Activated CD4-positive, alpha-beta memory T cell treated with anti-CD3 and anti-CD28 coated beads, Interleukin-2, amount 10 ng/mL, durations not matched to agents 7 days and 5 days (primary cell): ENCODE measurements around the gene ITGA11. TPM values are rescaled to one million over a fixed set of nuclear protein-coding genes. Genes with fewer than 3 reads are reported as not detected.

Experiments
- CTCF ChIA-PET: fragments of 350-600 bp; sonication (Branson Sonifier 250); formaldehyde crosslinking; loops from one replicate; lab custom pipeline; 2021; ENCODE audit warnings: antibody characterized with exemption, inconsistent platforms; lab: Charles Lee
- POLR2A ChIA-PET: fragments of 350-600 bp; sonication (Branson Sonifier 250); formaldehyde crosslinking; loops from one replicate; lab custom pipeline; 2021; ENCODE audit warnings: antibody characterized with exemption; lab: Charles Lee
- DNase-seq: peaks from one replicate; pipeline ENCODE4 v3.0.0-alpha.2; 2020
- H3K27ac Mint-ChIP-seq: one replicate; pipeline ENCODE4 v1.8.0; 2021; ENCODE audit warnings: mild to moderate bottlenecking, mixed read lengths
- H3K27me3 Mint-ChIP-seq: one replicate; pipeline ENCODE4 v1.8.0; 2021; ENCODE audit warnings: mixed read lengths
- H3K36me3 Mint-ChIP-seq: one replicate; pipeline ENCODE4 v1.8.0; 2021; ENCODE audit warnings: low read depth, mixed read lengths
- H3K4me1 Mint-ChIP-seq: one replicate; pipeline ENCODE4 v1.8.0; 2021; ENCODE audit warnings: mixed read lengths
- H3K4me3 Mint-ChIP-seq: one replicate; pipeline ENCODE4 v1.8.0; 2021; ENCODE audit warnings: mild to moderate bottlenecking, mixed read lengths
- H3K9me3 Mint-ChIP-seq: one replicate; pipeline ENCODE4 v1.8.0; 2021; ENCODE audit warnings: mixed read lengths
- total RNA-seq, 2 experiments: library from RNA; stranded (reverse); gene quantifications; one replicate each; pipeline ENCODE4 v1.2.3, GENCODE V29; 2021

The ITGA11 gene
- total RNA-seq, 2 experiments from 2014 or later: 0.20 to 0.73 TPM

DNA sequence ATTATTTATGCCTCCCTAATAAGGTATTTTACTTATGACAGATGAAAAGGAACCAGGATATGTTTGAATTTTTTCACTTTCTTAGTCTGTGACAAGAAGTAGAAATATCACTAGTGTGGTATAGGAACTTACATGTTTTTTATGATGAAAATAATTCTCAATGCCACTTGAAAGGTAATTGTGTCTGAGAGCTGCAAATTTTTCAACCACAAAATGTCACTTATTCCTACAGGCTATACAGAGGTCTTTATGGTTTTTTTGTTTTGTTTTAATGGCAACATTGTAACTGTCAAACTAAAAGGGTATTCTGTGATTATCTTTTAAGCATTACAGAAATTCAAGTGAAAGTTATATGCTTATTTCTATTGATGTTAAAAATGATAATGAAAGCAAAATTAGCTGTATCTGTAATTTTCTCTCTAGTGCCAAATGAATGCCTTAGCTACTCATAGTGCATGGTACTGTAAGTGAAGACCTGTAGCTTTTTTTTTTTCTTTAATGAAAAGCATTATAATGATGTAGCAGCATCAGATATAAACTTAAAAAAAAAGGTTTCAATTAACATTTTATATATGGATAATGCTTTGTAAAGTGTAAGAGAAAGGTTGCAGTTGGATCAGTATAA is 139.7 kb downstream of the ITGA11 start:
- CTCF ChIA-PET: interaction anchor here (1.5 to 2.4 kb wide), 3 partner anchors 12 to 39 kb away, joined by 6 to 7 read pairs (median 6); no protein-coding TSS in a partner anchor
- Mint-ChIP-seq H3K4me1 (peaks cover 31% of the 10 kb centered on the region), H3K9me3 (no peaks in the 10 kb centered on the region), H3K27me3 (no peaks in the 10 kb centered on the region), H3K36me3 (peaks cover 51% of the 10 kb centered on the region), H3K4me3 (no peak overlapping the region), H3K27ac (no peak overlapping the region)
- POLR2A ChIA-PET: interaction anchor here (7.2 kb wide), 1 partner anchor 15 kb away, joined by 55 read pairs; the partner anchor contains the start of gene FEM1B
- no peak for DNase-seq

DNA sequence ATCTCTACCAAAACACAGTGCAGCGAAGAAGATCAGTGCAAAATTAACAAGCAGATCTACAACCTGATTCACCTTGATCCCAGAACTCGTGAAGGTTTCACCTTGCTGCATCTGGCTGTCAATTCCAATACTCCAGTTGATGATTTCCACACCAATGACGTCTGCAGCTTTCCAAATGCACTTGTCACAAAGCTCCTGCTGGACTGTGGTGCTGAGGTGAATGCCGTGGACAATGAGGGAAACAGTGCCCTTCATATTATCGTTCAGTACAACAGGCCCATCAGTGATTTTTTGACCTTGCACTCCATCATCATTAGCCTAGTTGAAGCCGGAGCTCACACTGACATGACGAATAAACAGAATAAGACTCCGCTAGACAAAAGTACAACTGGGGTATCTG is 141.2 kb downstream of the ITGA11 start:
- H3K27ac Mint-ChIP-seq: no peak overlapping the region
- ChIA-PET POLR2A (interaction anchor here (7.2 kb wide), 1 partner anchor 14 kb away, joined by 55 read pairs; the partner anchor contains the start of gene FEM1B), CTCF (interaction anchor here (1.1 to 2.4 kb wide), 4 partner anchors 11 to 38 kb away, joined by 3 to 7 read pairs (median 6); no protein-coding TSS in a partner anchor)
- H3K36me3 Mint-ChIP-seq: peaks cover 61% of the 10 kb centered on the region
- H3K4me1 Mint-ChIP-seq: peaks cover 36% of the 10 kb centered on the region
- no peak for DNase-seq
- no peaks in the 10 kb centered on the region for H3K9me3 Mint-ChIP-seq
- no peaks in the 10 kb centered on the region for H3K27me3 Mint-ChIP-seq
- no peak overlapping the region for H3K4me3 Mint-ChIP-seq

DNA sequence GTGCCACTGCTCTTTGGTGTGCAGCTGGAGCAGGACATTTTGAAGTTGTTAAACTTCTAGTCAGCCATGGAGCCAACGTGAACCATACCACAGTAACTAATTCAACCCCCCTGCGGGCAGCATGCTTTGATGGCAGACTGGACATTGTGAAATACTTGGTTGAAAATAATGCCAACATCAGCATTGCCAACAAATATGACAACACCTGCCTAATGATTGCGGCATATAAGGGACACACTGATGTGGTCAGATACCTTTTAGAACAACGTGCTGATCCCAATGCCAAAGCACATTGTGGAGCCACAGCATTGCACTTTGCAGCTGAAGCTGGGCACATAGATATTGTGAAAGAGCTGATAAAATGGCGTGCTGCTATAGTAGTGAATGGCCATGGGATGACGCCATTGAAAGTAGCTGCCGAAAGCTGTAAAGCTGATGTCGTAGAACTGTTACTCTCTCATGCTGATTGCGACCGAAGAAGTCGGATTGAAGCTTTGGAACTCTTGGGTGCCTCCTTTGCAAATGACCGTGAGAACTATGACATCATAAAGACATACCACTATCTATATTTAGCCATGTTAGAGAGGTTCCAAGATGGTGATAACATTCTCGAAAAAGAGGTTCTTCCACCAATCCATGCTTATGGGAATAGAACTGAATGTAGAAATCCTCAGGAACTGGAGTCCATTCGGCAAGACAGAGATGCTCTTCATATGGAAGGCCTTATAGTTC is 142.2 kb downstream of the ITGA11 start:
- H3K36me3 Mint-ChIP-seq: peaks cover 64% of the 10 kb centered on the region
- H3K4me3 Mint-ChIP-seq: no peak overlapping the region
- no peaks in the 10 kb centered on the region for H3K27me3 Mint-ChIP-seq
- peaks cover 46% of the 10 kb centered on the region for H3K4me1 Mint-ChIP-seq
- CTCF ChIA-PET: interaction anchor here (1.8 kb wide), 1 partner anchor 17 kb away, joined by 7 read pairs; no protein-coding TSS in a partner anchor
- no peaks in the 10 kb centered on the region for H3K9me3 Mint-ChIP-seq
- DNase-seq: no peak
- POLR2A ChIA-PET: interaction anchor here (1.7 to 7.2 kb wide), 2 partner anchors 9 to 13 kb away, joined by 6 to 55 read pairs; partner anchors contain the start of gene FEM1B
- H3K27ac Mint-ChIP-seq: no peak overlapping the region

DNA sequence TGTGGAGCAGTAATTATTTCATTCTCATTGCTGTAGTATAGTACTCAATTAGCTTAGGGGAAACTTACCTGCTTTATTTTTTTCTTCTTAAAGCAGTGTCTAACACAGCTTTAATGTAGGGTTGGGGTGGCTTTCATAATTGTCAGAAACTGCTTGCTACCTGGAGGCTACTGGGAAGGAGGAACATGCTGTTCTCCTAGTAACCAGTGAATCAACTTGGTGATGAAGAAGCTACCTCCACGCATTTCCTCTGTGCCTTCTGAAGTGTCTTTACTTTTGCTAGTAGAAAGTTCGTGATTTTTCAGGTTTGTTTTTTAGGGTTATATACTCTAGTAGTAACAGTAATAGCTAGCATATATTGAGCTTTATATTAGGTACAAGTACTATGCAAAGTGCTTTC is 142.9 kb downstream of the ITGA11 start:
- peaks cover 63% of the 10 kb centered on the region for H3K36me3 Mint-ChIP-seq
- POLR2A ChIA-PET: interaction anchor here (1.7 to 7.2 kb wide), 2 partner anchors 8 to 12 kb away, joined by 6 to 55 read pairs; partner anchors contain the start of gene FEM1B
- no peak overlapping the region for H3K27ac Mint-ChIP-seq

DNA sequence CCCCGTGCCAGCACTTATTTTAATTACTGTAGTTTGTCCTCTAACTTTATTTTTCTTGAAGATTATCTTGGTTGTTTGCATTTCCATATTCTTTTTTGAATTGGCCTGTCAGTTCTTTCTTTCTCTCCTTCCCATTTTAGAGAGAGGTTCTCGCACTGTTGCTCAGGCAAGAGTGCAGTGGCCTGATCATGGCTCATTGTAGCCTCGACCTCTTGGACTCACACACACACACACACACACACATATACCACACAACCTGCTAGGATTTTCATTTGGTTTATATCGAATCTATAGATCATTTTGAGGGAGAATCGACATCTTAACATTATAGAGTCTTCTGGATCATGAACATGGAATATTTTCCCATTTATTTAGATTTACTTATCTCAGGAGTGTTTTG is 145.7 kb downstream of the ITGA11 start:
- H3K4me3 Mint-ChIP-seq: no peak overlapping the region
- DNase-seq: no peak
- CTCF ChIA-PET: interaction anchor here (0.7 kb wide), 1 partner anchor 239 kb away, joined by 5 read pairs; no protein-coding TSS in a partner anchor
- peaks cover 60% of the 10 kb centered on the region for H3K36me3 Mint-ChIP-seq
- POLR2A ChIA-PET: no interaction called here
- H3K4me1 Mint-ChIP-seq: peaks cover 51% of the 10 kb centered on the region
- no peaks in the 10 kb centered on the region for H3K9me3 Mint-ChIP-seq
- no peak overlapping the region for H3K27ac Mint-ChIP-seq
- H3K27me3 Mint-ChIP-seq: no peaks in the 10 kb centered on the region

More for the DNA sequence above, 142.9 kb downstream of the ITGA11 start:
- CTCF ChIA-PET: interaction anchor here (1.8 kb wide), 1 partner anchor 17 kb away, joined by 7 read pairs; no protein-coding TSS in a partner anchor
- Mint-ChIP-seq H3K9me3 (no peaks in the 10 kb centered on the region), H3K4me3 (no peak overlapping the region), H3K4me1 (peaks cover 50% of the 10 kb centered on the region), H3K27me3 (no peaks in the 10 kb centered on the region)
- no peak for DNase-seq

DNA sequence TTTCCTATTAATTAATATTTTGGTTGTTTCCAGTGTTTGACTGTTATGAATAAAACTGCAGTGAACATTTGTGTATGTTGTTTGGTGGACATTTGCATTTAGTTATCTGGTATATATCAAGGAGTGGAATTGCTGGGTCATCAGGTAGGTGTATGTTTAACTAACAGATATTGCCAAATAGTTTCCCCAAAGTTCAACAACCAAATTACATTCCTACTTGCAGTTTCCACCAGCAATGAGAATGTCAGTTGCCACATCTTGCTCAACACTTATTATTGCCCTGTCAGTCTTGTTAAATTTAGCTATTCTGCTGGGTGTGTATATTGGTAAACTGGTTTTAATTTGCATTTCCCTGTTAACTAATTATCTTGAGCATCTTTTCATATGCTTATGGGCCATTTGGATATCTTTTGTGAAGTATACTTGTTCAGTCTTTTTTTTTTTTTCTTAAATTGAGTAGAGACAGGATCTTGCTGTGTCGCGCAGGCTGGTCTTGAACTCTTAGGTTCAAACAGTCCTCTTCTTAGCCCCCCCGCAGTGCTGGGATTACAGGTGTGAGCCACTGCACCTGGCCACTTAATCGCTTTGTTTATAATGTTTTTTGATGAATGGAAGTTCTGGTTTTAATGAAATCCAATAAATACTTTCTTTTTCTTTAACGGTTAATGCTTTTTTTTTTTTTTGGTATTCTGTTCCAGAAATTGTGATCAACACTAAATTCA is 146.5 kb downstream of the ITGA11 start:
- Mint-ChIP-seq H3K36me3 (peaks cover 55% of the 10 kb centered on the region), H3K27ac (no peak overlapping the region), H3K27me3 (no peaks in the 10 kb centered on the region), H3K4me1 (peaks cover 58% of the 10 kb centered on the region), H3K9me3 (no peaks in the 10 kb centered on the region), H3K4me3 (no peak overlapping the region)
- POLR2A ChIA-PET: no interaction called here
- CTCF ChIA-PET: interaction anchor here (0.7 kb wide), 1 partner anchor 240 kb away, joined by 5 read pairs; no protein-coding TSS in a partner anchor
- DNase-seq: no peak

DNA sequence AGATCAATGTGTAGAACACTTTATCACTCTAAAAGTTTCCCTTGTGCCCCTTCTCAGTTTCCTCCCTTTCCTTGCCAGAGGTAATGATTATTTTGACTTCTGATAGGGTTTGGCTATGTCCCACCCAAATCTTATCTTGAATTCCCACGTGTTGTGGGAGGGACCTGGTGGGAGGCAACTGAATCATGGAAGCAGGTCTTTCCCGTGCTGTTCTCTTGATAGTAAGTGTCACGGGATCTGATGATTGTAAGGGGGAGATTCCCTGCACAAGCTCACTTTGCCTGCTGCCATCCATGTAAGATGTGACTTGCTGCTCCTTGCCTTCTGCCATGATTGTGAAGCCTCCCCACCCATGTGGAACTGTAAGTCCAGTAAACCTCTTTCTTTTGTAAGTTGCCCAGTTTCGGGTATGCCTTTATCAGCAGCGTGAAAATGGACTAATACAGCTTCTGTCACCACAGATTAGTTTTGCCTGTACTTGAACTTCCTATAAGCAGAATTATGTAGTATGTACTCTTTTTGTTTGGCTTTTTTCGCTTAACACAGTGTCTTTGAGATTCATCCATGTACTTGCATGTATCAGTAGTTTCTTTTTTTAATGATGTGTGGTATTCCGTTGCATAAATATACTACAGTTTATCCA is 147.2 kb downstream of the ITGA11 start:
- Mint-ChIP-seq H3K27ac (no peak overlapping the region), H3K4me1 (peaks cover 65% of the 10 kb centered on the region), H3K36me3 (peaks cover 55% of the 10 kb centered on the region), H3K27me3 (no peaks in the 10 kb centered on the region), H3K4me3 (no peak overlapping the region), H3K9me3 (no peaks in the 10 kb centered on the region)
- CTCF ChIA-PET: no interaction called here
- no peak for DNase-seq
- POLR2A ChIA-PET: no interaction called here

DNA sequence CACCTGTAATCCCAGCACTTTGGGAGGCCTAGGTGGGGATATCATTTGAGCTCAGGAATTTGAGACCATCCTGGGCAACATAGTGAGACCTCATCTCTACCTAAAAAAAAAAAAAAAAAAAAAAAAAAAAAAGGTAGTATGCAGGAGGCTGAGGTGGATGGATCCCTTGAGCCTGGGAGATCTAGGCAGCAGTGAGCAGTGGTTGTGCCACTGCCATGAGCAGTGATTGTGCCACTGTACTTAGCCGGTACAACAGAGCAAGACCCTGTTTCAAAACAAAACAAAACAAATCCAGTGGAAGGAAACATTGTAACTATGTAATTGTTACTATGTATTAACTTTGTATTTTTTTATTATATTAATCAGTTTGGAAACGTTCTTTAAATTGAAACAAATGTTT is 148.6 kb downstream of the ITGA11 start:
- peaks cover 60% of the 10 kb centered on the region for H3K36me3 Mint-ChIP-seq
- no peak overlapping the region for H3K27ac Mint-ChIP-seq
- H3K27me3 Mint-ChIP-seq: no peaks in the 10 kb centered on the region
- no peak overlapping the region for H3K4me3 Mint-ChIP-seq
- H3K9me3 Mint-ChIP-seq: no peaks in the 10 kb centered on the region
- POLR2A ChIA-PET: no interaction called here
- peaks cover 64% of the 10 kb centered on the region for H3K4me1 Mint-ChIP-seq
- CTCF ChIA-PET: no interaction called here
- no peak for DNase-seq

DNA sequence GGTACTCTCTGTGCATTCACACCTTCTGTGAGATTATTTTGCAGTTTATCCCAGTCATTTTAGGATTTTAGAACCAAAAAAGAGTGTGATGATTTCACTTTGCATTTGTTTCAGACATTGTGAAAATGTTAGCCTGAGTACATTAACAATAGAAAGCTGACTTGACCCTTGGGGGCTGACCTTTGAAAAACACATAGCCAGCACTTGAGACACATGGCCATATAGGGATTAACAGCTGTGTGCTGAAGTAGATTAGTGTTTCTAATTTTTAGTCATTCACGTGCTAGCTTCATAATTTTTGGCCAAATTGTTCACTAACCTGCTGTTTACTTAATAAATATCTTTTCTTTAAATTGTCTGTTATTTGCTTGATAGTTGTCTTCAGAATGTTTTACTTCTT is 151.0 kb downstream of the ITGA11 start:
- H3K4me1 Mint-ChIP-seq: peaks cover 62% of the 10 kb centered on the region
- H3K4me3 Mint-ChIP-seq: no peak overlapping the region
- H3K36me3 Mint-ChIP-seq: peaks cover 43% of the 10 kb centered on the region
- ChIA-PET CTCF (interaction anchor here (1.4 to 1.5 kb wide), 3 partner anchors 25 to 440 kb away, joined by 3 to 4 read pairs (median 4); no protein-coding TSS in a partner anchor), POLR2A (interaction anchor here (0.7 to 7.1 kb wide), 6 partner anchors 8 to 227 kb away, joined by 3 to 95 read pairs (median 6); partner anchors contain the start of genes CLN6 and PIAS1)
- DNase-seq: no peak
- no peaks in the 10 kb centered on the region for H3K9me3 Mint-ChIP-seq
- no peaks in the 10 kb centered on the region for H3K27me3 Mint-ChIP-seq
- no peak overlapping the region for H3K27ac Mint-ChIP-seq

DNA sequence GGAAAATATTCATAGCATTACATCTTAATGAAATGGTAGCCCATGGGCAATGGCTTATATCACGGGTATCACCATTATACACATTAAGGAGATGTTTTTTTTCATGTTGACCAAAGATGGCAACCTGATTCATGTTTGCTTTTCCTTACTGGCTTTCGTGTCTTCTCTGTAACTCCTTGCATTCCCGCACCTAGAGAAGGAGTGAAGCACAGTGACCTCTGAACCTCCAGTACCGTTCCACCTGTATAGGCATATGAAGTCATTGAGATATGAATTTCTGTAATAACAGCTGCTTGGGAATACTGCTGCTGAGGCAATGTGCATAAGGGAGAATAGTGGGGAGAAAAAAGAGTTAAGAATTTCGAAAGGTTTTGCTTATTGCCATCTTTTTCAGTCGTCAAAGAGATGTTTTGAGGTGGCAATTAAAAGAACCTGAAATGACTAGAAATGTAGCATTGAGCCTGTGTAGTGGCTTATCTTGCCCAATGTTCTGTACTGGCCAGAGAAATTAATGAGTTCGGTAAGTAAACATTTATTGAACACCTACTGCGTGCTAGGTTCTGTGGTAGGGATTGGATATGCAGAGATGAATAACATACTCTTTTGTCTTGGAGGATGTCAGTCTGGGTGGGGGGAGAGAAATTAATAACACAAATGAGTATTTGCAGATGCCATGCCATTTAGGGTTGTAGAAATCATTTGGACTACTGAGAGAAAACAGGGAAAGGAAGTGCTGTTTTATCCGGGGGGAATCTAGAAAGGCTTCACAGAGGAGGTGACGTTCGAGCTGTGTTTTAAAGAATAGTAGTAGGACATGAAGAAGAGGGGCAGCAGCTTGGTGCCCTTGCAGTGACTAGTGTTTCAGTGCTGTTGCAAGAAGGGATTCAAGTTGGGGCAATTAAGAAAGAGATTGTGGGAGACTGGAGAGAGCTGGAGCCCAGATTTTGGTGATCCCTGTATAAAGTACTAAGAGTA is 151.9 kb downstream of the ITGA11 start:
- POLR2A ChIA-PET: interaction anchor here (1.1 to 7.1 kb wide), 7 partner anchors 9 to 226 kb away, joined by 3 to 95 read pairs (median 6); partner anchors contain the start of genes CLN6 and PIAS1
- CTCF ChIA-PET: interaction anchor here (0.8 to 1.5 kb wide), 7 partner anchors 11 to 439 kb away, joined by 3 to 8 read pairs (median 4); no protein-coding TSS in a partner anchor
- H3K4me3 Mint-ChIP-seq: peak overlapping the region; percentile 99
- H3K9me3 Mint-ChIP-seq: no peaks in the 10 kb centered on the region
- DNase-seq: no peak
- H3K36me3 Mint-ChIP-seq: peaks cover 33% of the 10 kb centered on the region
- H3K27me3 Mint-ChIP-seq: no peaks in the 10 kb centered on the region
- H3K4me1 Mint-ChIP-seq: peaks cover 55% of the 10 kb centered on the region
- H3K27ac Mint-ChIP-seq: peak overlapping the region; percentile 17
